Calu3 (cell line): ENCODE results near the gene EVL. TPM values are rescaled to one million over a fixed set of nuclear protein-coding genes. Genes with fewer than 3 reads are reported as not detected.
A peak's percentile ranks its signal among the peaks of the same experiment; 100 is the strongest.

Experiments
- BruUV-seq: library from RNA; stranded (reverse); fragments of 400-500 nt; replicated peaks from 2 replicates; lab custom pipeline; 2021; lab: Mats Ljungman, UMichigan
- CTCF ChIA-PET: fragments of 300-600 bp; sonication (Branson Sonifier 250); formaldehyde crosslinking; loops from one replicate; lab custom pipeline; 2022; ENCODE audit warnings: antibody characterized with exemption; lab: Charles Lee
- DNase-seq: peaks from one replicate; pipeline ENCODE4 v3.0.0; 2022
- H3K27ac Mint-ChIP-seq: one replicate; pipeline ENCODE4 v1.8.0; 2022; ENCODE audit warnings: mixed read lengths; ENCODE audit not compliant: unreplicated experiment
- H3K27me3 Mint-ChIP-seq: one replicate; pipeline ENCODE4 v1.8.0; 2022; ENCODE audit warnings: mixed read lengths; ENCODE audit not compliant: unreplicated experiment
- H3K36me3 Mint-ChIP-seq: one replicate; pipeline ENCODE4 v1.8.0; 2022; ENCODE audit warnings: mild to moderate bottlenecking, moderate library complexity, mixed read lengths; ENCODE audit not compliant: insufficient read depth, unreplicated experiment
- H3K4me1 Mint-ChIP-seq: one replicate; pipeline ENCODE4 v1.8.0; 2022; ENCODE audit warnings: mild to moderate bottlenecking, low read depth, mixed read lengths; ENCODE audit not compliant: unreplicated experiment
- H3K4me3 Mint-ChIP-seq: one replicate; pipeline ENCODE4 v1.8.0; 2022; ENCODE audit warnings: mild to moderate bottlenecking, low read depth, moderate library complexity, mixed read lengths; ENCODE audit not compliant: unreplicated experiment
- H3K9me3 Mint-ChIP-seq: one replicate; pipeline ENCODE4 v1.8.0; 2022; ENCODE audit warnings: low read depth, mixed read lengths; ENCODE audit not compliant: unreplicated experiment
- CTCF ChIP-seq: fragments of 200-600 bp; IDR thresholded peaks from one replicate; pipeline ENCODE4 v1.8.0; 2022; ENCODE audit warnings: antibody characterized with exemption; ENCODE audit not compliant: unreplicated experiment
- intact Hi-C: fragments of 100-400 bp; cut with micrococcal nuclease; formaldehyde crosslinking; loops from one replicate; pipeline ENCODE4 v1.10.0; 2022; ENCODE audit not compliant: unreplicated experiment
- total RNA-seq: library from RNA; stranded (reverse); gene quantifications from 2 replicates; pipeline ENCODE4 v1.2.3, GENCODE V29; 2022

The EVL gene
- total RNA-seq, 1 experiment from 2014 or later: 33.5 TPM

GRCh38 chr14:100127853-100128455 lies 62.7 kb downstream of the EVL start:
- no peaks in the 10 kb centered on the region for H3K36me3 Mint-ChIP-seq
- DNase-seq: no peak
- TF ChIP-seq CTCF: no peak
- H3K4me3 Mint-ChIP-seq: no peak overlapping the region
- BruUV-seq: no TSS peak
- H3K27me3 Mint-ChIP-seq: no peaks in the 10 kb centered on the region
- peaks cover 16% of the 10 kb centered on the region for H3K4me1 Mint-ChIP-seq
- no peaks in the 10 kb centered on the region for H3K9me3 Mint-ChIP-seq
- intact Hi-C loops: no loop called here
- CTCF ChIA-PET: no interaction called here
- no peak overlapping the region for H3K27ac Mint-ChIP-seq

DNA sequence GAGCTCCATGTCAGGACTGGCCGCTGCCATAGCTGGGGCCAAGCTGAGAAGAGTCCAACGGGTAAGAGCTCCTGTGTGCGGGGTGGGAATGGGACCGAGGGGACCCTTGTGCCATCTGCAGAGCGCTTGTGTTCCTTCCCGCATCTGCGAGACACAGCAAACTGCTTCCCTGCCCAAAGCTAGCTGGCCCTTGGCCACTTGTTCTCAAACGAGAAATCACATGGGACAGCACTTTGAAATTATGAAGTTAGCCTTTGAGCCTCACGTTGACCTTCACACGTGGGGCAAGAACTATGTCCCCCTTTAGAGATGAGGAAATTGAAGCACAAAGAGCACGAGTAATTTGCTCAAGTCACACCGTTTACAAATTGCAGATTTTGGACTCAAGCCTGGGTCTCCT lies 63.5 kb downstream of the EVL start:
- intact Hi-C loops: no loop called here
- CTCF ChIA-PET: interaction anchor here (0.6 kb wide), 1 partner anchor 64 kb away, joined by 5 read pairs; no protein-coding TSS in a partner anchor
- no peaks in the 10 kb centered on the region for H3K27me3 Mint-ChIP-seq
- no peak for TF ChIP-seq CTCF
- DNase-seq: no peak
- H3K27ac Mint-ChIP-seq: no peak overlapping the region
- no peaks in the 10 kb centered on the region for H3K36me3 Mint-ChIP-seq
- no TSS peak for BruUV-seq
- no peak overlapping the region for H3K4me3 Mint-ChIP-seq
- peaks cover 19% of the 10 kb centered on the region for H3K4me1 Mint-ChIP-seq
- no peaks in the 10 kb centered on the region for H3K9me3 Mint-ChIP-seq

DNA sequence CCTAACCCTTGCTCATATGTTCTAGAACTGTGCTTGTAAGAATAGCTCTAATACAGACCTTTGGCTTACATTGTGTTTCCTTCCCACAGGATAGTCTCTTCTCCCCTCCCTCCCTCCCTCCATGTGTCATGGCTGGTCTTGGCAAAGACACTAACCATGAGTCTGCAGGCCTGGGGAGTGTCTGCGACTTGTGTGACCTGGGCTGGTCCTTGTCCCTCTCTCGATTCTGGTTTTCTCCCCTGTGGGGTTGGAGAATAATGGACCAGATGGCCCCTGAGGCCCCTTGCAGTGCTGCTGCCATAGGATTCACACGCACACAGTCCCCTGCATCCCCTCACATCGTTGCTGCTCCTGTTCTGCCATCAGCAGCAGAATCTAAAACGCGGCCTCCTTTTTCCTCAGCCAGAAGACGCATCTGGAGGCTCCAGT lies 64.0 kb downstream of the EVL start:
- H3K36me3 Mint-ChIP-seq: no peaks in the 10 kb centered on the region
- H3K9me3 Mint-ChIP-seq: no peaks in the 10 kb centered on the region
- CTCF ChIA-PET: interaction anchor here (0.6 kb wide), 1 partner anchor 64 kb away, joined by 5 read pairs; no protein-coding TSS in a partner anchor
- no peak overlapping the region for H3K4me3 Mint-ChIP-seq
- BruUV-seq: no TSS peak
- H3K27me3 Mint-ChIP-seq: no peaks in the 10 kb centered on the region
- peaks cover 24% of the 10 kb centered on the region for H3K4me1 Mint-ChIP-seq
- no peak for TF ChIP-seq CTCF
- intact Hi-C loops: no loop called here
- no peak for DNase-seq
- H3K27ac Mint-ChIP-seq: no peak overlapping the region

DNA sequence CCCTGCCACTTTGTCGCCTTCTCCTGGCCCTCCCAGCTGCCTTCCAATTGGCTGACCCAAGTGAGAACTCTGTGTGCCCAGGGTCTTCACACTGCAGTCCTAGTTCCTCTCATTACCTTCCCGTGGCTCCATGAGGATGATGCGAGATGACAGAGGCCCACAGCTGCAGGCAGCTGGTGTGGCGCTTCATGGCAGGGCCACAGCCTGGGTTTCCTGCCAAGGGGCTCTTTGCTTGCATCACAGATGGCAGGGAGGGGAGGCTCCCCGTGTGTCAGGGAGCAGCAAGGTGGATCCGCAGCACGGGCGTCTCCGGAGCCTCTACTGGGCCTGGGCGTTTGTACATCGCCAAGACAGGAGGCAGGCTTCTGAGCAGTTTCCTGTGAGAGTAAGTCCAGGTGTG lies 65.3 kb downstream of the EVL start:
- Mint-ChIP-seq H3K27me3 (no peaks in the 10 kb centered on the region), H3K36me3 (no peaks in the 10 kb centered on the region), H3K27ac (peak overlapping the region; percentile 8), H3K4me1 (peaks cover 33% of the 10 kb centered on the region), H3K9me3 (no peaks in the 10 kb centered on the region), H3K4me3 (peak overlapping the region; percentile 11)
- CTCF ChIA-PET: interaction anchor here (0.7 to 1.8 kb wide), 4 partner anchors 12 to 1696 kb away, joined by 4 to 11 read pairs (median 6); no protein-coding TSS in a partner anchor
- TF ChIP-seq CTCF: no peak
- no peak for DNase-seq
- BruUV-seq: no TSS peak
- intact Hi-C loops: loop anchor here (5.0 kb wide), 1 partner anchor 62 kb away; no protein-coding TSS in a partner anchor
